GM19099 (cell line): ENCODE results near the gene TMEM234.

ENCODE experiments used
- POLR2A ChIP-seq: IDR thresholded peaks from 3 replicates; pipeline ENCODE4 v1.6.1; 2011; ENCODE audit warnings: low read depth; ENCODE audit not compliant: insufficient read length; ENCODE audit errors: extremely low read depth

Gene TMEM234

GRCh38 chr1:32216566-32216965 lies 5.6 kb downstream of the TMEM234 start:
- no peak for TF ChIP-seq POLR2A

DNA sequence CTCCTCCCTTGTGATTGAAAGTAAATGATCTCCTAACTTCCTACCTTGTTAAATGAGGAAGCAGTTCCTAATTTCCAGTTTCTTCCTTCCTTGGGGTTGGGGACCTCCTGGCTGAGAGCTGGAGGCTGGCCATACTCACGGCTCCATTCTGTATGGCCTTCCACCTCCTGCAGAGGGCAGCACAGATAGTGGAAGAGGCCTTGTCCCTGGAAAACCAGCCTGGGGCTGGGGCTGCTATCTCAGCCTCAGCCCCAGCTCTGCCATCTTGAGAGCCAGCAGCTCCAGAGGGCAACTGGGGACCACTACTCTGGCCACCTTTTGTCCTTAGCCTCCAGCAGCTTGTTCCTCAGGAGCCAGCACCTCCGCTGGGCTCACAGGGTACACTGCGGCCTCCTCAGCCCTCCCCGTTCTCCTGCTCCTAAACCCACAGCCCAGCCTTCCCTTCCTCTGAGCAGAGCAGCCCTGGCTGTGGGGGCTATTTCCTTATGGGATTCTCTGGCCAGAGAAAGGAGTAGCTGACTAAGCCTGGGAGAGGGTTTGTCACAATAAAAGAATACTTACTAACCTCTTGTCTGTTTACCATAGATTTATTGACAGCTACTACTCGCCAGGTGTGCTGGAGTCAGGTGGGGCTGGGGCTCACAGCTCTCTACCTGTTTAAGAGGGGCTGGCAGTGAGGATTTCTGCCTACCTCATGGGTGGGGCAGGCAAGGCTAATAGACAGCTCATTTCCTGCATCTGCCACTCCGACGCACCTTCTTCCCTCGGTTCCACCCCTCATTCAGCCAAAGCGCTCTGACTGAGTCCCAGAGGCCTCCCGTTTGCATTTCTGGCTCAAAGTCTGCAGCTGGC lies 6.3 kb downstream of the TMEM234 start:
- TF ChIP-seq POLR2A = peak; percentile 11

GRCh38 chr1:32208891-32209328 lies 13.2 kb downstream of the TMEM234 start, which contains the start of gene DCDC2B:
Gene DCDC2B (plus strand): TSS chr1:32209089. CDS start chr1:32209094, 5 bp downstream.
- TF ChIP-seq POLR2A = no peak

- TF ChIP-seq POLR2A = no peak
Observed at GRCh38 chr1:32208469-32208868, 13.7 kb downstream of the TMEM234 start.

DNA sequence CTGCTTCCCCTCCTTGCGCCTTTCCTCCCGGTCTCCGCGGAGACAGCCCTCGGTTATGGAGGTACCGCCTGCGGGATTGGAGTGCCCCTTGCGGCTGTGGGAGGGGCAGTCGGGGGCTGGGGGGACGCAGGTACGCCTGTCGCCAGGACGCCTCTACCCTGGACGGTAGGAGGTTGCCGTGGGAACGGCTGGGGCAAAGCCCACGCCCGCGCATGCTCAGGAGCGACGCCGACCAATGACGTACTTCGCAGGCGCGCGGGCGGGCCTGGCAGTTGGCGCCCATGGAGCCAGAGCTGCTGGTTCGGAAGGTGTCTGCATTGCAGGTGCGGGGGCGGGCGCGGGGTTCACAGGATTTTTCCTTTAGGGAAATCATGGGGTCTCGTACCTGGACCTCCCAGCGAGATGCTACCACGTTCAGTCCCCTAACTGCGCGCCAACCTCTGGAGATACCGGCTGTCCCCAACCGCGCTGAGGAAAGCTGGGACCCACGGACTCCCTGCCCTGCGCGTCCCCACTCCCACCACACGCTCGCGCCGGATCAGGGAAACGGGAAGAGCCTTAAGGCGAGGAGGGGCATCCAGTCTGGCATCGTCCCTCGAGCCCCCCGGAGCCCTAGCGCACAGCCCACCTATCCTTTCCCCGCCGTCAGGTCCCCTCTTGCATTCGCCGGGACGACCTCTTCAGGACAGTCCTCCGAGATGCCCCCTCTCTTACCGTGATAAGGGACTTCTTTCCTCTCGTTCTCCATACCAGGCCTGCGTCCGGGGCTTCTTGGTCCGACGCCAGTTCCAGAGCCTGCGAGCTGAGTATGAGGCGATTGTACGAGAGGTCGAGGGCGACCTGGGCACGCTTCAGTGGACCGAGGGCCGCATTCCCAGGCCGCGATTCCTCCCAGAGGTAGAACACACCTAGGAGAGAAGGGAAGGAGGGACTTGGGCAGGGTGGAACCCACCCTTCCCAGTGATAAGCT lies 16.5 kb downstream of the TMEM234 start, which contains the start of gene IQCC:
IQCC (plus strand) TSS at position 271 of the 970 bp plus-strand sequence; CDS start at position 282, 11 bp downstream.
- TF ChIP-seq POLR2A = peak; percentile 74

DNA sequence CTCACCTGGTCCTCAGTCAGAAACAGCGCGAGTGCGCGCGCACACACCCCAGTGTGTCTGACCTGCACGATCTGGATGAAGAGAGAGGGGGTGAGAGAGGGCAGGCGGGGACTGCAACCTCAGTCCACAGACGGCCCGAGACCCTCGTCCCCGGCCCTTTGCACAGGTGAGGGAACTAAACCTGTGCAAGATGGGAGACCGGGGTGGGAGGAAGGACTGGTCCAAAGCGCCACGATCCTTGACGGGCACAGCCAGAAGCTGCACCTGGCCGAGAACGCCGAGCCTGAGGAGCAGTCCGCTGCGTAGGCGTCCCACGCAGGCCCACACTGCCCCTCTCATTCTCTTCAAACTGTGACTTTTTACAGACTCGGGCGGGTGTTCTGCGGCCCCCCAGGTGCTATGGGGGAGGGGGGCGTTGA lies 17.2 kb downstream of the TMEM234 start:
- no peak for TF ChIP-seq POLR2A

DNA sequence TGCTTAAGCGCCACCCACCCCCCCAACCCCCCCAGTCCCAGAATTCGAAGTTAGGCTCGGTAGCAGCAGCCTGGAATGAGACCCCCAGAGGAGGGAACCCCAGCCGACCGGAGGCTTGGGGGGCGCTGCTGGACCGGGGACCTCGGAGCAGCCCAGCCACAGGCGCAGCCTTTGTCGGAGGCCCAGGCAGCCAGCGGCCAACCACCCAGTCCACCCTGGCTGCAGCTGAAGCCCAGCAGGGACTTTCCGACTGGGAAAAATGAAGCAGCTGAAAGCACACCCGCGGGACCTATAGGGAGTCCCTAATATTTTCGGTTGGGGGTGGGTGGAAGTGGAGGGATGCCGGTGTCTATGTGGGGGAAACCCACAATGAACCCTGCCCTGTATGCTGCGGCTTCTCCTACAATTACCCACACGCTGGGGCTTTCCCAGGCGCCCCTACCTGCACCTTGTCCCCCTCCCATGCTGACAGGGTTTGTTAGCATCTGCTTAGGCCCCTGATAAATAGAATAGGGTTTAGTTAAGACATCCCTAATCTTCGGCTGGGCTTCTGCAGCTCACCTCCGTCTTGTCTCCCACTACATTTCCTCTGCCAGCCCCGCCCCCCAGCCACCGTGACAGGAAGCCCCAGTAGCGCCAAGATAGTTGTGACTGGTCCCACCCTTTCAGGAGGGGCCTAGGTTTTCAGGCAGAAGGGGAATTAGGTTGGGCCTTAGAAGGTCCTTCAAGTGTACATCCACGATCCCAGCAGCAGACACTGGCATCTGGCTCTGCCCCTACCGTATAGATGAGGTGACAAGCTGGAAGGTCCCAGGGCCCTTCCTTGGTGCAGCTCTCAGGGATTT lies 20.9 kb downstream of the TMEM234 start:
- peak; percentile 52 for TF ChIP-seq POLR2A

- no peak for TF ChIP-seq POLR2A
Observed at GRCh38 chr1:32200226-32201010, 21.7 kb downstream of the TMEM234 start, which contains the start of gene CCDC28B. Gene CCDC28B (plus strand): TSS chr1:32200595. CDS start chr1:32201936, 1,341 bp downstream.

- no peak for TF ChIP-seq POLR2A
Observed at GRCh38 chr1:32199717-32200072, 22.5 kb downstream of the TMEM234 start.

GRCh38 chr1:32199043-32199716 lies 23.0 kb downstream of the TMEM234 start:
- TF ChIP-seq POLR2A = no peak

DNA sequence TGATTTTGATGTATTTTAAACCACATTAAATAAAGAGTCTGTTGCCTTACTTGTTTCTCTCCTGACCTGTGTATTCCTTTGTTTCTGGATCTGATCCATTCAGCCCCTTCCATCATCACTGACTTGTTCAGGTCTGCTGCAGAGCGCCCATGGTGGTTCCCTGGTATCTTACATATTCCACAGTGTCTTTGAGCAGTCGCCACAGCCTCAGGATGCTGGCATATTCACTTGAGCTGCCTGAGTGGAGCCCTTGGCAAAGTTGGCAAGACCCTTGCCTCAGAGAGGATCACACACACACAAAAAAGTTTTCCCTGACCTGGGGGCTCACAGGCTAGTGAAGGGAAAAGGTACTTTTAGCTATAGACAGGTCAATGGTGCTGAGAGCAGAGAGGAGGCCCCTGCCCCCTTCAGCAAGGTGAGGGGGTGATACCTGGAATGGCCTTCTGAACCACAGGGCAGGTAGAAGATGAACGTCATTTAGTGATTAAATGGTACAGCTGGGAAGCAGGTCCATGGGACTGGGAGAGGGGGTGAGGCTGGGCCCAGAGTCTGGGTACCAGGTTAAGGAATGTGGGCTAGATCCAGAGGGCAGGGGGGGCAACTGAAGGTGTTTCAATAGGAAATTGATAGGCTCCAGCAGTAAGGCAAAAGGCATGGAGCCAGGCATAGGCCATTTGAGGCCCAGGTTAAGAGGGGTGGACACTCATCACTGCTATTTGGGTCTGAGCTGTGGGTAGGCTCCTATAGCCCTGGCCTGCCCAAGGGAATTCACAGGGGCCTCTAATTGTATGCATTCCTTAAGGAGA lies 23.7 kb downstream of the TMEM234 start:
- TF ChIP-seq POLR2A = peak; percentile 30

DNA sequence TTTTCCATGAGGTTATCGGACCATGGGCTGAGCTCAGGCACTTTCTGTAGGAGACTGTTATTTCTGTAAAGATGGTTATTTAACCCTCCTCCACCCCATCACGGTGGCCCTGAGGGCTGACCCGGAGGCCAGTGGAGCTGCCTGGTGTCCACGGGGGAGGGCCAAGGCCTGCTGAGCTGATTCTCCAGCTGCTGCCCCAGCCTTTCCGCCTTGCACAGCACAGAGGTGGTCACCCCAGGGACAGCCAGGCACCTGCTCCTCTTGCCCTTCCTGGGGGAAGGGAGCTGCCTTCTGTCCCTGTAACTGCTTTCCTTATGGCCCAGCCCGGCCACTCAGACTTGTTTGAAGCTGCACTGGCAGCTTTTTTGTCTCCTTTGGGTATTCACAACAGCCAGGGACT lies 24.3 kb downstream of the TMEM234 start:
- no peak for TF ChIP-seq POLR2A
